H1 (cell line): Measurements from ENCODE around the gene FRY.

Source experiments
- CBX5 ChIP-seq: fragments of 300-800, 300-1000 bp; sonication (generic); IDR thresholded peaks from 2 replicates; pipeline ENCODE4 v1.7.1; 2016; ENCODE audit warnings: antibody characterized with exemption, low read length, low read depth
- CEBPB ChIP-seq: IDR thresholded peaks from 2 replicates; pipeline ENCODE4 v1.6.1; 2012; ENCODE audit warnings: low read depth, low read length
- EGR1 ChIP-seq: IDR thresholded peaks from 2 replicates; pipeline ENCODE4 v1.6.1; 2011; ENCODE audit warnings: low read depth, low read length, borderline replicate concordance
- EZH2 ChIP-seq: fragments of 200-600 bp; sonication (generic); IDR thresholded peaks from 2 replicates; pipeline ENCODE4 v1.7.1; 2012; ENCODE audit warnings: low read depth, mild to moderate bottlenecking, moderate library complexity, low read length, inconsistent platforms; ENCODE audit not compliant: severe bottlenecking
- GABPA ChIP-seq: IDR thresholded peaks from 2 replicates; pipeline ENCODE4 v1.6.1; 2011; ENCODE audit warnings: mild to moderate bottlenecking, low read length, moderate library complexity, borderline replicate concordance; ENCODE audit not compliant: insufficient read depth
- GTF2F1 ChIP-seq: IDR thresholded peaks from 2 replicates; pipeline ENCODE4 v1.6.1; 2012; ENCODE audit warnings: low read depth, low read length, improper control_type of control experiment, borderline replicate concordance
- HDAC2 ChIP-seq, 2 experiments: fragments of 300-600 bp in 1 of 2; sonication (generic) in 1 of 2; IDR thresholded peaks; 2 replicates each; pipeline ENCODE4 v1.6.1; 2011 to 2012; ENCODE audit warnings: low read depth in 2 of 2, low read length in 2 of 2, mild to moderate bottlenecking in 2 of 2, moderate library complexity in 2 of 2, borderline replicate concordance in 1 of 2, inconsistent platforms in 1 of 2
- MAX ChIP-seq: IDR thresholded peaks from 2 replicates; pipeline ENCODE4 v1.6.1; 2012; ENCODE audit warnings: inconsistent platforms
- POLR2AphosphoS5 ChIP-seq: IDR thresholded peaks from 2 replicates; pipeline ENCODE4 v1.6.1; 2011; ENCODE audit warnings: low read depth, low read length
- RAD21 ChIP-seq, 2 experiments: IDR thresholded peaks in 1 of 2; conservative IDR thresholded peaks in 1 of 2; 2 replicates each; pipeline ENCODE4 v1.6.1; 2011; ENCODE audit warnings: low read depth in 2 of 2, low read length in 2 of 2, improper control_type of control experiment in 1 of 2, inconsistent platforms in 1 of 2, mild to moderate bottlenecking in 1 of 2, moderate library complexity in 1 of 2
- SP1 ChIP-seq: IDR thresholded peaks from 2 replicates; pipeline ENCODE4 v1.6.1; 2011; ENCODE audit warnings: low read depth, low read length
- TAF1 ChIP-seq: IDR thresholded peaks from 2 replicates; pipeline ENCODE4 v1.6.1; 2011; ENCODE audit warnings: mild to moderate bottlenecking, low read depth, low read length
- TF ChIP-seq, protein P1 (sequence below), 3 experiments: IDR thresholded peaks; 1 replicate in 2 of 3; 2 replicates in 1 of 3; pipeline versions ENCODE4 v1.5.1 to v1.6.1; 2011; ENCODE audit warnings: low read length in 3 of 3, mild to moderate bottlenecking in 3 of 3, inconsistent platforms in 2 of 3, low read depth in 1 of 3, moderate library complexity in 1 of 3; ENCODE audit not compliant: insufficient read depth in 1 of 3; ENCODE audit errors: control extremely low read depth in 1 of 3

GRCh38 chr13:32347651-32348050 lies 316.1 kb downstream of the FRY start:
- no peak for TF ChIP-seq TAF1
- no peak for TF ChIP-seq MAX
- no peak for TF ChIP-seq GABPA
- TF ChIP-seq, protein P1, sequence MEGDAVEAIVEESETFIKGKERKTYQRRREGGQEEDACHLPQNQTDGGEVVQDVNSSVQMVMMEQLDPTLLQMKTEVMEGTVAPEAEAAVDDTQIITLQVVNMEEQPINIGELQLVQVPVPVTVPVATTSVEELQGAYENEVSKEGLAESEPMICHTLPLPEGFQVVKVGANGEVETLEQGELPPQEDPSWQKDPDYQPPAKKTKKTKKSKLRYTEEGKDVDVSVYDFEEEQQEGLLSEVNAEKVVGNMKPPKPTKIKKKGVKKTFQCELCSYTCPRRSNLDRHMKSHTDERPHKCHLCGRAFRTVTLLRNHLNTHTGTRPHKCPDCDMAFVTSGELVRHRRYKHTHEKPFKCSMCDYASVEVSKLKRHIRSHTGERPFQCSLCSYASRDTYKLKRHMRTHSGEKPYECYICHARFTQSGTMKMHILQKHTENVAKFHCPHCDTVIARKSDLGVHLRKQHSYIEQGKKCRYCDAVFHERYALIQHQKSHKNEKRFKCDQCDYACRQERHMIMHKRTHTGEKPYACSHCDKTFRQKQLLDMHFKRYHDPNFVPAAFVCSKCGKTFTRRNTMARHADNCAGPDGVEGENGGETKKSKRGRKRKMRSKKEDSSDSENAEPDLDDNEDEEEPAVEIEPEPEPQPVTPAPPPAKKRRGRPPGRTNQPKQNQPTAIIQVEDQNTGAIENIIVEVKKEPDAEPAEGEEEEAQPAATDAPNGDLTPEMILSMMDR (IDR thresholded peaks at IDR 0.05; ENCODE audit: control extremely low read depth in 1 of 3, insufficient read depth in 1 of 3, low read depth in 1 of 3, low read length in 3 of 3) = no peak
- no peak for TF ChIP-seq HDAC2 (IDR thresholded peaks at IDR 0.05; ENCODE audit: borderline replicate concordance in 1 of 2, low read depth in 2 of 2, low read length in 2 of 2)
- TF ChIP-seq GTF2F1 = no peak
- no peak for TF ChIP-seq CBX5
- TF ChIP-seq POLR2AphosphoS5 = no peak
- TF ChIP-seq EZH2 = no peak
- no peak for TF ChIP-seq RAD21 (IDR thresholded peaks at IDR 0.05 in 1 of 2, conservative IDR thresholded peaks at IDR 0.05 in 1 of 2; ENCODE audit: low read depth in 2 of 2, low read length in 2 of 2)
- TF ChIP-seq CEBPB = no peak
- TF ChIP-seq SP1 = no peak
- no peak for TF ChIP-seq EGR1
